BJ (cell line): ENCODE results near the gene LIMS1. TPM values are rescaled to one million over a fixed set of nuclear protein-coding genes. Genes with fewer than 3 reads are reported as not detected.
A peak's percentile ranks its signal among the peaks of the same experiment; 100 is the strongest.

Experiments
- CTCF ChIA-PET: fragments of 350-600 bp; formaldehyde crosslinking; extraction: SDS; loops from one replicate; lab custom pipeline; 2021; ENCODE audit warnings: antibody characterized with exemption, inconsistent platforms; lab: Yijun Ruan, JAX
- POLR2A ChIA-PET: fragments of 300-600 bp; sonication (Branson Sonifier 250); formaldehyde crosslinking; extraction: SDS; loops from one replicate; lab custom pipeline; 2021; ENCODE audit warnings: antibody characterized with exemption; lab: Charles Lee
- DNase-seq: peaks from one replicate; pipeline ENCODE4 v3.0.0-alpha.2; 2011; ENCODE audit warnings: low read depth
- H3K27me3 ChIP-seq: 2 replicates; pipeline ENCODE4 v1.6.0; 2011; ENCODE audit warnings: low read length; ENCODE audit not compliant: control insufficient read depth, insufficient read depth
- H3K36me3 ChIP-seq: 2 replicates; pipeline ENCODE4 v1.5.1; 2011; ENCODE audit warnings: low read length; ENCODE audit not compliant: control insufficient read depth, insufficient read depth
- H3K4me3 ChIP-seq: 2 replicates; pipeline ENCODE4 v1.5.1; 2011; ENCODE audit warnings: low read depth, mild to moderate bottlenecking, control low read depth, low read length
- polyA plus RNA-seq: library from polyadenylated mRNA; depleted of rRNA; stranded (reverse); fragments of >200 nt; gene quantifications from 2 replicates; pipeline ENCODE4 v1.2.3, GENCODE V29; 2011
- TF ChIP-seq, protein P1 (sequence below): IDR thresholded peaks from 2 replicates; pipeline ENCODE4 v1.5.1; 2011; ENCODE audit warnings: low read depth, mild to moderate bottlenecking, control low read depth, inconsistent platforms, low read length, moderate library complexity; ENCODE audit not compliant: insufficient read depth

Gene LIMS1
- polyA plus RNA-seq, 1 experiment: 103 TPM

DNA sequence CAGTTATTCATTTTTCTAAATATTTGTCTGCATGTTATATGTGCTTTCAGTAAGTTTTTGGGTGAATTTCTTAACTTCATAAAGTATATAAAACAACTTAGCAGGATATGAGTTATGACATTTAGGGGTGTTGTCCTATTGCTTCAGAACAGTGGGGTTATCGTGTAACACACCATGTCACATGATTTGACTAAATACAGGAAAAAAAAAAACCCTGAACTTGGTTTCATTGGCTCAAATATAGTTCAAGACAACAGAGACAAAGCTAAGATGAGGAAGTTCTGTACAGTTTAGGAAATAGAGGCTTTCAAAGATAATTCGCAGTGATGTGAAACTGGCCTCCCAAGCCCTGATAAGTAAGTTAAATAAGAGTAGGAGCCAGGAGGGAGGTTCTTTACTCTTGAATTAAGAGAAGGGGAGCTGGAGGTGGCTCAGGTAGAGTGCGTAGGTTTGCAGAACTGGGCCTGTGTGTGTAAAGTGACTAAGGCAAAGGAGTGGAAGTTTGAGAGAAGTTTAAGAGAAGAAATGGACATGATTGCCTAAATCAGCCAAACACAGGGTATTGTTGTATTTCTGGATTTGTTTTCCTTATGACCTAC lies 53.9 kb downstream of the LIMS1 start:
- DNase-seq: no peak
- TF ChIP-seq, protein P1, sequence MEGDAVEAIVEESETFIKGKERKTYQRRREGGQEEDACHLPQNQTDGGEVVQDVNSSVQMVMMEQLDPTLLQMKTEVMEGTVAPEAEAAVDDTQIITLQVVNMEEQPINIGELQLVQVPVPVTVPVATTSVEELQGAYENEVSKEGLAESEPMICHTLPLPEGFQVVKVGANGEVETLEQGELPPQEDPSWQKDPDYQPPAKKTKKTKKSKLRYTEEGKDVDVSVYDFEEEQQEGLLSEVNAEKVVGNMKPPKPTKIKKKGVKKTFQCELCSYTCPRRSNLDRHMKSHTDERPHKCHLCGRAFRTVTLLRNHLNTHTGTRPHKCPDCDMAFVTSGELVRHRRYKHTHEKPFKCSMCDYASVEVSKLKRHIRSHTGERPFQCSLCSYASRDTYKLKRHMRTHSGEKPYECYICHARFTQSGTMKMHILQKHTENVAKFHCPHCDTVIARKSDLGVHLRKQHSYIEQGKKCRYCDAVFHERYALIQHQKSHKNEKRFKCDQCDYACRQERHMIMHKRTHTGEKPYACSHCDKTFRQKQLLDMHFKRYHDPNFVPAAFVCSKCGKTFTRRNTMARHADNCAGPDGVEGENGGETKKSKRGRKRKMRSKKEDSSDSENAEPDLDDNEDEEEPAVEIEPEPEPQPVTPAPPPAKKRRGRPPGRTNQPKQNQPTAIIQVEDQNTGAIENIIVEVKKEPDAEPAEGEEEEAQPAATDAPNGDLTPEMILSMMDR: no peak
- no peaks in the 10 kb centered on the region for H3K36me3 ChIP-seq
- ChIA-PET CTCF (interaction anchor here (0.5 to 3.0 kb wide), 3 partner anchors 14 to 750 kb away, joined by 3 to 18 read pairs (median 3); no protein-coding TSS in a partner anchor), POLR2A (no interaction called here)
- no peaks in the 10 kb centered on the region for H3K27me3 ChIP-seq
- no peak overlapping the region for H3K4me3 ChIP-seq

DNA sequence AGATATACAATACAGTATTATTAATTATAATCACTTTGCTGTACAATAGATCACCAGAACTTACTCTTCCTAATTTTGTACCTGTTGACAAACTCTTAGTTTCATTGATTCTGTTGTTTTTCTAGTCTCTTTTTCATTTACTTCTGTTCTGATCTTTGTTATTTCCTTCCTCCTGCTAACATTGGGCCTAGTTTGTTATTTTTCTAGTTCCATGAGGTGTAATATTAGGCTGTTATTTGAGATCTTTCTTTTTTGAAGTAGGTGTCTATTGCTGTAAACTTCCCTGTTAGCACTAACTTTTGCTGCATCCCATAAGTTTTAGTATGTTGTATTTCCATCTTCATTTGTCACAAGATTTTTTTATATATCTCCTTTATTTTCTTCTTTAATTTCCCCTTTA lies 55.1 kb downstream of the LIMS1 start:
- no peak for DNase-seq
- CTCF ChIA-PET: no interaction called here
- TF ChIP-seq, protein P1: no peak
- Histone ChIP-seq H3K4me3 (no peak overlapping the region), H3K36me3 (no peaks in the 10 kb centered on the region), H3K27me3 (no peaks in the 10 kb centered on the region)
- POLR2A ChIA-PET: no interaction called here

DNA sequence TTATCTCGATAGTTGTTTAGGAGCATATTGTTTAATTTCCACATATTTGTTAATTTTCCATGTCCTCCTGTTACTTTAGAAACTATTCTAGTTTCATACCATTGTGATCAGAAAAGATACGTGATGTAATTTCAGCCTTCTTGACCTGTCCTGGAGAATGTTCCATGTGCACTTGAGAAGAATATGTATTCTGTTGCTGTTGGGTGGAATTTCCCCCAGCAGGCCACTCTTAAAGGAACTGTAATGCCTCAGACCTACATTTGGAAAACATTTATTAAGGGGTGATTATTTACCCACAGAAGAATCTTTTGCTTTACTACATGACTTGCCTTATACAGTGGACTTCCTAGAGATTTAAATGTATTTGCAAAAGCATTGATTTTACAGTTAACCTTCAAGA lies 55.5 kb downstream of the LIMS1 start:
- ChIA-PET POLR2A (no interaction called here), CTCF (no interaction called here)
- TF ChIP-seq, protein P1: no peak
- no peak for DNase-seq
- Histone ChIP-seq H3K4me3 (no peak overlapping the region), H3K27me3 (no peaks in the 10 kb centered on the region), H3K36me3 (no peaks in the 10 kb centered on the region)

DNA sequence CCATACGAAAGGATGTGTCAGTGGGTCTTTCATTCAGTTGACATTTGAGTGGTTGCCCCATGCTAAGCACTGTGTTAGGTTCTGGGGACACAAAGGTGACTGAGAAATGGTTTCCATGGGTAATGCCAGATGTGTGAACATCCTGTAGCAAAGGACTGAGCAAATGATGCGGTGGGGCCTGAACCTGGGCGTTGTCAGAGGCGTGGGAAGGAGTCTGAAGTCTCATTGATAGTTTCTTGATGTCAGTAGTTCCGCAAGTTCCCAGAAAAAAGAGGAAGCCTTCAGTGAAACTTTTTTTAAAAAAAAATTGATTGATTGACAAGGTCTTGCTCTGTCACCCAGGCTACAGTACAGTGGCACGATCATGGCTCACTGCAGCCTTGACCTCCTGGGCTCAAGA lies 56.9 kb downstream of the LIMS1 start:
- CTCF ChIA-PET: no interaction called here

DNA sequence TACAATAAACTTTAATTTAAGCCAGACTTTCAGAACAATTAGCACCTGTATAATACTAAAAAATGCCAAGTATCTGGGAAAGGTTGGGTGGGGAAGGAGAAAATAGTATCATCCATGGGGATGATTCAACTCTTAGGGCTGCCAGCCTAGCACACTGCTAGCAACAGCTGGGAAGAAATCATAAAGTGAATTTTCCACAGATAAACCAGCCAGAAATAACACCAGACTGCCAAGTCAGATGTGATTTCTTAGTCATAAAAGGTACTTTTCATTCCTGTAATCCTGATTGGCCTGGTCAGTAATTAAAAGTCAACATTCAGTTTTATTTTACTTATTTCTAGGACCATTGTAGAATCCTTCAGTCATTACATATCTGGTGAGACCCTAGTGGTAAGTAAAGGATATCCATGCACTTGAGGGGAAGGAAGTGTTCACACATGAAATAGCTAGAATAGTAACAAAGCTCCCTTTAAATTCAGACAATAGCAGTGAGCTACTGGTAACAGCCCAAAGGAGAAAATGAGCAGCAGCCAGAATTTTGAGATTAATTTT lies 59.4 kb downstream of the LIMS1 start:
- Histone ChIP-seq H3K27me3 (no peaks in the 10 kb centered on the region), H3K36me3 (no peaks in the 10 kb centered on the region), H3K4me3 (no peak overlapping the region)
- ChIA-PET CTCF (interaction anchor here (0.6 to 3.0 kb wide), 5 partner anchors 9 to 182 kb away, joined by 3 to 28 read pairs (median 4); no protein-coding TSS in a partner anchor), POLR2A (interaction anchor here (1.2 kb wide), 1 partner anchor 18 kb away, joined by 3 read pairs; no protein-coding TSS in a partner anchor)
- peak; percentile 94 for DNase-seq
- TF ChIP-seq, protein P1: 0 out of 2 replicates have a peak, but pooled peaks have one; percentile 9

More for the DNA sequence above, 56.9 kb downstream of the LIMS1 start:
- DNase-seq: no peak
- no peaks in the 10 kb centered on the region for H3K36me3 ChIP-seq
- no peak overlapping the region for H3K4me3 ChIP-seq
- POLR2A ChIA-PET: no interaction called here
- TF ChIP-seq, protein P1: no peak
- no peaks in the 10 kb centered on the region for H3K27me3 ChIP-seq
